Mesenchymal stem cell (in vitro differentiated cells and primary cell): ENCODE data around the gene EIF6.

Experiments used
- DNase-seq: peaks from one replicate; pipeline ENCODE4 v3.0.0-alpha.2; 2013
- H2AFZ ChIP-seq: one replicate; pipeline ENCODE4 v1.6.1; 2013; ENCODE audit warnings: low read depth, mild to moderate bottlenecking, control low read depth, inconsistent platforms, low read length, moderate library complexity
- H2AK5ac ChIP-seq: 2 replicates; pipeline ENCODE4 v1.6.1; 2013; ENCODE audit warnings: low read length, moderate library complexity, mild to moderate bottlenecking, inconsistent platforms; ENCODE audit not compliant: severe bottlenecking
- H2BK120ac ChIP-seq: one replicate; pipeline ENCODE4 v1.6.1; 2013; ENCODE audit warnings: low read depth, mild to moderate bottlenecking, inconsistent platforms, low read length, moderate library complexity
- H2BK12ac ChIP-seq, 2 experiments: one replicate each; pipeline ENCODE4 v1.6.1; 2013; ENCODE audit warnings: inconsistent platforms in 2 of 2, low read length in 2 of 2, mild to moderate bottlenecking in 2 of 2, moderate library complexity in 2 of 2, control low read depth in 1 of 2
- H2BK15ac ChIP-seq: one replicate; pipeline ENCODE4 v1.6.1; 2013; ENCODE audit warnings: mild to moderate bottlenecking, low read depth, inconsistent platforms; ENCODE audit not compliant: poor library complexity, severe bottlenecking
- H2BK5ac ChIP-seq: 2 replicates; pipeline ENCODE4 v1.6.1; 2013; ENCODE audit warnings: low read depth, mild to moderate bottlenecking, low read length, control low read depth, inconsistent platforms; ENCODE audit not compliant: poor library complexity, severe bottlenecking
- H3K14ac ChIP-seq, 2 experiments: one replicate each; pipeline ENCODE4 v1.6.1; 2013; ENCODE audit warnings: inconsistent platforms in 2 of 2, low read length in 2 of 2, control low read depth in 1 of 2, mild to moderate bottlenecking in 1 of 2, moderate library complexity in 1 of 2
- H3K18ac ChIP-seq, 2 experiments: one replicate each; pipeline ENCODE4 v1.6.1; 2013; ENCODE audit warnings: inconsistent platforms in 2 of 2, low read length in 2 of 2, control low read depth in 1 of 2, low read depth in 1 of 2, mild to moderate bottlenecking in 1 of 2
- H3K23ac ChIP-seq, 2 experiments: one replicate each; pipeline ENCODE4 v1.6.1; 2013; ENCODE audit warnings: inconsistent platforms in 2 of 2, low read length in 2 of 2, mild to moderate bottlenecking in 2 of 2, moderate library complexity in 2 of 2, control low read depth in 1 of 2
- H3K27ac ChIP-seq: 2 replicates; pipeline ENCODE4 v1.5.1; 2013; ENCODE audit warnings: mild to moderate bottlenecking, moderate library complexity, low read length, control low read depth, inconsistent platforms; ENCODE audit not compliant: poor library complexity, severe bottlenecking
- H3K27me3 ChIP-seq, 2 experiments: 2 replicates each; pipeline versions ENCODE4 v1.6.1 to v1.7.0; 2013; ENCODE audit warnings: low read length in 2 of 2, mild to moderate bottlenecking in 2 of 2, moderate library complexity in 2 of 2, control low read depth in 1 of 2, inconsistent platforms in 1 of 2; ENCODE audit not compliant: control insufficient read depth in 1 of 2, insufficient read depth in 1 of 2
- H3K36me3 ChIP-seq, 2 experiments: 2 replicates each; pipeline versions ENCODE4 v1.6.1 to v1.7.0; 2013; ENCODE audit warnings: low read length in 2 of 2, control low read depth in 1 of 2, inconsistent platforms in 1 of 2, low read depth in 1 of 2, mild to moderate bottlenecking in 1 of 2; ENCODE audit not compliant: insufficient read depth in 2 of 2, control insufficient read depth in 1 of 2
- H3K4ac ChIP-seq, 2 experiments: one replicate each; pipeline ENCODE4 v1.6.1; 2013; ENCODE audit warnings: inconsistent platforms in 2 of 2, low read length in 2 of 2, mild to moderate bottlenecking in 2 of 2, moderate library complexity in 2 of 2, control low read depth in 1 of 2, low read depth in 1 of 2
- H3K4me1 ChIP-seq: 2 replicates; pipeline ENCODE4 v1.6.1; 2013; ENCODE audit warnings: low read depth, low read length, control low read depth; ENCODE audit not compliant: control insufficient read depth, insufficient read depth
- H3K4me2 ChIP-seq: 2 replicates; pipeline ENCODE4 v1.6.1; 2013; ENCODE audit warnings: low read length, mild to moderate bottlenecking, inconsistent platforms; ENCODE audit not compliant: poor library complexity, severe bottlenecking
- H3K4me3 ChIP-seq, 2 experiments: 2 replicates each; pipeline versions ENCODE4 v1.5.1 to v1.7.0; 2013; ENCODE audit warnings: low read length in 2 of 2, mild to moderate bottlenecking in 2 of 2, control low read depth in 1 of 2, low read depth in 1 of 2; ENCODE audit not compliant: insufficient read depth in 1 of 2
- H3K79me1 ChIP-seq: replicated peaks from 2 replicates; pipeline ENCODE4 v1.6.1; 2013; ENCODE audit warnings: mild to moderate bottlenecking, control low read depth, low read length, inconsistent platforms; ENCODE audit not compliant: poor library complexity, severe bottlenecking
- H3K9ac ChIP-seq: 2 replicates; pipeline ENCODE4 v1.7.0; 2013; ENCODE audit warnings: mild to moderate bottlenecking, low read length, moderate library complexity
- H3K9me3 ChIP-seq: 2 replicates; pipeline ENCODE4 v1.7.0; 2013; ENCODE audit warnings: mild to moderate bottlenecking, low read length; ENCODE audit not compliant: control insufficient read depth
- H4K8ac ChIP-seq: one replicate; pipeline ENCODE4 v1.6.1; 2013; ENCODE audit warnings: inconsistent platforms, mild to moderate bottlenecking, low read length, moderate library complexity
- H4K91ac ChIP-seq: one replicate; pipeline ENCODE4 v1.6.1; 2013; ENCODE audit warnings: mild to moderate bottlenecking, low read length, inconsistent platforms
- WGBS: methylation state at CpG from one replicate; pipeline ENCODE4 v1.1.7; 2013; ENCODE audit warnings: mixed read lengths; 5-methylcytosine and 5-hydroxymethylcytosine counted together

The EIF6 gene

DNA sequence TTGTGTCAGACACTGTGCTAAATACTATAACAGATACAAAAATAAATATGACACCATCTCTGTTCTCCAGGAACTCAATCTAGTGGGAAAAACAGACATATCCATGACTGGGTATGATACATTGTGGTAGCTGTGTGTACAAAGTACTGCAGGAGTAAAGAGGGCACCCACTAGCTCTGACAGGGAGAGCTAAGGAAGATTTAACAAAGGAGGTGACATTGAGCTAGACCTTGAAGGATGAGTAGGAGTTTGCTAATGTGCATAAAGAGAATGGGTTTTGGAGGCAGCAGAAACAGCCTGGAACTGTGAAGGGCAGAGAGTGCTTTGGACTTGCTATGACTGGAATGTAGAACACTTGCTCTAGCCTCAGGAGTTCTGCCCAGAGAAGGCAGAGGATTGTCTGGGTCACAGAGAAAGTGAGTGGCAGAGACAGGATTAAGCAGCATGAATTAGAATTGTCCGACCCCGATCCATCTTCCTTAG, 43.7 kb downstream of the EIF6 start:
- Histone ChIP-seq H3K4me1 (peaks cover 5% of the 10 kb centered on the region), H2BK15ac (no peak overlapping the region), H2BK5ac (no peak overlapping the region), H3K23ac (no peak overlapping the region), H3K79me1 (no peaks in the 10 kb centered on the region), H3K14ac (no peak overlapping the region), H2BK12ac (no peak overlapping the region), H2AK5ac (no peak overlapping the region), H3K27ac (peak overlapping the region; percentile 41), H3K27me3 (no peaks in the 10 kb centered on the region), H3K18ac (no peak overlapping the region), H4K91ac (no peak overlapping the region), H3K9me3 (peaks cover 3% of the 10 kb centered on the region), H3K4me3 (no peak overlapping the region), H3K9ac (no peak overlapping the region), H2AFZ (no peak overlapping the region), H2BK120ac (no peak overlapping the region), H3K4me2 (no peak overlapping the region), H3K4ac (no peak overlapping the region), H3K36me3 (peaks cover 1 to 3% of the 10 kb centered on the region in 2 experiments), H4K8ac (no peak overlapping the region)
- WGBS: 94% methylated on average over 2 of the region's 2 CpGs
- DNase-seq: no peak

DNA sequence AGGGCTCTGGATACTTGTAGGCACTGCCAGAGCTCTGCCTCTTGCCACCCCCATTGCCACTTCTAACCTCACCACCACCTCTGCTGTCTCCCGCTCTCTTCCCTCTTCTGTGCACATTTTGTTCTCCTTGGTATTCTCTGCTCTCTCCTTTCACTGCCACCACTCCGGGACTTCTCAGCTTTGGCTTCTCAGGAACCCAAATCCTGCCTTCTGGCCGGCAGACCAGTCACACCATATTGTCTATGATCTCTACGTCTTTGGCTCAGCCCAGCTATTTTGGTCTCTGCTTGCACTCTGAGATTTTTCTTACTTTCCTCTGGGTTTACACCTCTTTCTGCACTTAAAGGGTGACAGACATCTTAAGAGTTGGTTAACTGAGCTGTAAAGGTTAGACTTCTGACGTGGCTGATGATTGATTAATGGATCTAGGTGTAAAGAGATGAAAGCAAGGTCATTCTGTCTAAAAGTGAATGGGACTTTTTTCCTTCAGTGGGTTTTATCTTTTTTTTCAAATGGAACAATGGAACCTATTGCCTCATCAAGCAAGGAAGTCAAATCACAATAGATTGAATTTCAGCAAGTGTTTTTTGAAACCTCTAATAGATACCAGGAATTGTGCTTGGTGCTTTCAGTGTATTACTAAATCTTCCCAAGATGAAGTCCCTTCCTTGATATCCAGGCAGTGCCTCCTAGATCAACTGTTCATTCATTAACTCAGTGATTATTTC, 44.3 kb downstream of the EIF6 start:
- Histone ChIP-seq H3K79me1 (no peaks in the 10 kb centered on the region), H4K91ac (no peak overlapping the region), H2AK5ac (peak overlapping the region; percentile 53), H3K14ac (no peak overlapping the region), H2AFZ (no peak overlapping the region), H2BK120ac (no peak overlapping the region), H3K27ac (no peak overlapping the region), H3K9ac (no peak overlapping the region), H4K8ac (no peak overlapping the region), H3K4me1 (peaks cover 5% of the 10 kb centered on the region), H3K4ac (no peak overlapping the region), H2BK5ac (no peak overlapping the region), H3K18ac (no peak overlapping the region), H2BK15ac (no peak overlapping the region), H3K9me3 (peaks cover 3% of the 10 kb centered on the region), H3K4me2 (no peak overlapping the region), H3K4me3 (no peak overlapping the region), H2BK12ac (no peak overlapping the region), H3K23ac (no peak overlapping the region), H3K36me3 (peaks cover 3 to 4% of the 10 kb centered on the region in 2 experiments), H3K27me3 (no peaks in the 10 kb centered on the region)
- DNase-seq: no peak
- 79% methylated on average over 5 of the region's 5 CpGs for WGBS

DNA sequence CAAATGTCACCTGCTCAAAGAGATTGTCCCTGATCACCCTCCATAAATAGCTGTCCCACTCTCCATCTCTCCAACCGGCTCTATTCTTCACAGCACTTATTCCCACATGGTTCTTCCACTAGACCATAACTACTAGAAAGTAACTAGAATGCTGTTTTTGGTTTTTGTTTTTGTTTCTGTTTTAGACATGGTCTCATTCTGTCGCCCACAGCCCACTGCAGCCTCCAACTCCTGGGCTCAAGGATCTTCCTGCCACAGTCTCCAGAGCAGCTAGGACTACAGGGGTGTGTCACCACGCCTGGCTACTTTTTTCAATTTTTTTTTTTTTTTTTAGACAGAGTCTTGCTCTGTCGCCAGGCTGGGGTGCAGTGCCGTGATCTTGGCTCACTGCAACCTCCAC, 45.8 kb downstream of the EIF6 start:
- H3K36me3 ChIP-seq: peaks cover 3 to 4% of the 10 kb centered on the region in 2 experiments
- WGBS: 91% methylated on average over 4 of the region's 5 CpGs
- no peaks in the 10 kb centered on the region for H3K79me1 ChIP-seq
- H2BK12ac ChIP-seq: no peak overlapping the region
- H3K4ac ChIP-seq: no peak overlapping the region
- H3K9me3 ChIP-seq: peaks cover 3% of the 10 kb centered on the region
- no peak overlapping the region for H4K91ac ChIP-seq
- H2AFZ ChIP-seq: no peak overlapping the region
- no peak overlapping the region for H2BK5ac ChIP-seq
- no peak overlapping the region for H3K14ac ChIP-seq
- no peak overlapping the region for H3K4me2 ChIP-seq
- no peak overlapping the region for H3K9ac ChIP-seq
- no peak overlapping the region for H3K18ac ChIP-seq
- no peak for DNase-seq
- H2AK5ac ChIP-seq: no peak overlapping the region
- H2BK120ac ChIP-seq: no peak overlapping the region
- no peak overlapping the region for H4K8ac ChIP-seq
- H3K27ac ChIP-seq: no peak overlapping the region
- no peak overlapping the region for H3K23ac ChIP-seq
- no peaks in the 10 kb centered on the region for H3K27me3 ChIP-seq
- H3K4me3 ChIP-seq: no peak overlapping the region
- H3K4me1 ChIP-seq: peaks cover 5% of the 10 kb centered on the region
- H2BK15ac ChIP-seq: no peak overlapping the region

DNA sequence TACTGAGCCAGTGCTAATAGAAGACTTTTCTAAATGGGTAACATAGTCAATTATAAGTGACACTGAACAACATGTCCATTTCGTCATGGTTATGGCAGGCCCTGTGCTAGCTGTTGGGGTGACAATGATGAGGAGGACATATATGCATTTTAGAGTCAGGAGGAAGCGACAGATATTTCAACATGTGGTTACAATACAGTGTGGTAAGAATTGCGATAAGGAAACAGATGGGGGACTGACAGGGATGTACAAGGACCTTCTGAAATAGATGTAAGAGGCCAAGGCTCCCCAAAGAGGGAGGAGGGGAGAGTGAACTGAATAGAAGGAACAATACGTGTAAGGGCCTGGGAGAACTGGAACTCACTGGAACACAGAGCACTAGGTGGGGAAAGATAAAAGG, 46.4 kb downstream of the EIF6 start:
- Histone ChIP-seq H3K4ac (no peak overlapping the region), H2BK15ac (no peak overlapping the region), H2BK120ac (no peak overlapping the region), H2AK5ac (no peak overlapping the region), H2BK12ac (no peak overlapping the region), H3K18ac (no peak overlapping the region), H3K14ac (no peak overlapping the region), H3K27ac (no peak overlapping the region), H4K8ac (no peak overlapping the region), H3K27me3 (no peaks in the 10 kb centered on the region), H2AFZ (no peak overlapping the region), H3K79me1 (no peaks in the 10 kb centered on the region), H3K9ac (no peak overlapping the region), H3K9me3 (peaks cover 3% of the 10 kb centered on the region), H4K91ac (no peak overlapping the region), H3K4me1 (peaks cover 5% of the 10 kb centered on the region), H3K36me3 (peaks cover 3 to 4% of the 10 kb centered on the region in 2 experiments), H3K4me3 (no peak overlapping the region), H2BK5ac (no peak overlapping the region), H3K4me2 (no peak overlapping the region), H3K23ac (no peak overlapping the region)
- 94% methylated on average over 4 of the region's 4 CpGs for WGBS
- DNase-seq: no peak
